RWPE2 (cell line): Measurements from ENCODE around the gene MMP27.

Experiments used
- ATAC-seq: fragments of 200-7000 bp; cut with Tn5 transposase; 3 replicates; pipeline ENCODE4 v1.9.1; 2021; ENCODE audit warnings: low read depth
- DNase-seq: peaks from one replicate; pipeline ENCODE4 v3.0.0-alpha.2; 2020; ENCODE audit warnings: low spot score
- H3K27ac ChIP-seq: fragments of 450-650 bp; 2 replicates; pipeline ENCODE4 v1.5.1; 2017; ENCODE audit warnings: mild to moderate bottlenecking; ENCODE audit not compliant: poor library complexity, severe bottlenecking
- H3K27me3 ChIP-seq: fragments of 250-450 bp; sonication (Bioruptor Pico); 2 replicates; pipeline ENCODE4 v1.5.1; 2021; ENCODE audit warnings: mild to moderate bottlenecking, moderate library complexity; ENCODE audit not compliant: insufficient read depth, poor library complexity, severe bottlenecking
- H3K36me3 ChIP-seq: fragments of 250-450 bp; sonication (Bioruptor Pico); 2 replicates; pipeline ENCODE4 v1.5.1; 2020; ENCODE audit warnings: low read depth, mild to moderate bottlenecking, moderate library complexity
- H3K4me1 ChIP-seq: fragments of 250-450 bp; sonication (Bioruptor Pico); 2 replicates; pipeline ENCODE4 v1.5.1; 2021; ENCODE audit warnings: mild to moderate bottlenecking, moderate library complexity; ENCODE audit not compliant: insufficient read depth, poor library complexity, severe bottlenecking
- H3K4me3 ChIP-seq: fragments of 250-450 bp; sonication (Bioruptor Pico); 2 replicates; pipeline ENCODE4 v1.5.1; 2021; ENCODE audit warnings: mild to moderate bottlenecking, moderate library complexity; ENCODE audit not compliant: severe bottlenecking
- H3K9me3 ChIP-seq: fragments of 250-450 bp; sonication (Bioruptor Pico); 2 replicates; pipeline ENCODE4 v1.5.1; 2021; ENCODE audit warnings: mild to moderate bottlenecking, moderate library complexity; ENCODE audit not compliant: severe bottlenecking
- TF ChIP-seq, protein P1 (sequence below): fragments of 450-650 bp; IDR thresholded peaks from one replicate; pipeline ENCODE4 v1.5.1; 2017; ENCODE audit warnings: mild to moderate bottlenecking, moderate library complexity; ENCODE audit not compliant: poor library complexity, severe bottlenecking

MMP27 gene

DNA sequence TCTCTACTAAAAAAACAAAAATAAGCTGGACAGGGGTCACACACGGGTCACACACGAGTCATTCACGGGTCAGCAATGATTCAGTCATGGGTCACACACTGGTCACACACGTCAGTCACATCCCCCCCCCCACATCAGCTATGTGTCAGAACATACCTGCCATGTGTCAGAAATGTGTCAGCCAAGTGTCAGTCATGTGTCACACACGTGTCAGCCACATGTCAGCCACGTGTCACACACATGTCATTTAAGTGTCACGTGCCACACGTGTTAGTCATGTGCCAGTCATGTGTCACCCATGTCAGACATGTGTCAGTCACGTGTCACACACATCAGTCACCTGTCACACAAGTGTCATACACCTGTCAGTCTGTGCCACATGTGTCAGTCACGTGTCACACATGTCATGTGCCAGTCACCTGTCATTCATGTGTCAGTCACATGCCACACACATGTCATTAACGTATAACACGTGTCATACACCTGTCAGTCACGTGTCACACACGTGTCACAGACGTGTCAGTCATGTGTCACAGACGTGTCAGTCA, 51.8 kb downstream of the MMP27 start:
- TF ChIP-seq, protein P1, sequence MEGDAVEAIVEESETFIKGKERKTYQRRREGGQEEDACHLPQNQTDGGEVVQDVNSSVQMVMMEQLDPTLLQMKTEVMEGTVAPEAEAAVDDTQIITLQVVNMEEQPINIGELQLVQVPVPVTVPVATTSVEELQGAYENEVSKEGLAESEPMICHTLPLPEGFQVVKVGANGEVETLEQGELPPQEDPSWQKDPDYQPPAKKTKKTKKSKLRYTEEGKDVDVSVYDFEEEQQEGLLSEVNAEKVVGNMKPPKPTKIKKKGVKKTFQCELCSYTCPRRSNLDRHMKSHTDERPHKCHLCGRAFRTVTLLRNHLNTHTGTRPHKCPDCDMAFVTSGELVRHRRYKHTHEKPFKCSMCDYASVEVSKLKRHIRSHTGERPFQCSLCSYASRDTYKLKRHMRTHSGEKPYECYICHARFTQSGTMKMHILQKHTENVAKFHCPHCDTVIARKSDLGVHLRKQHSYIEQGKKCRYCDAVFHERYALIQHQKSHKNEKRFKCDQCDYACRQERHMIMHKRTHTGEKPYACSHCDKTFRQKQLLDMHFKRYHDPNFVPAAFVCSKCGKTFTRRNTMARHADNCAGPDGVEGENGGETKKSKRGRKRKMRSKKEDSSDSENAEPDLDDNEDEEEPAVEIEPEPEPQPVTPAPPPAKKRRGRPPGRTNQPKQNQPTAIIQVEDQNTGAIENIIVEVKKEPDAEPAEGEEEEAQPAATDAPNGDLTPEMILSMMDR: no peak
- Histone ChIP-seq H3K36me3 (no peaks in the 10 kb centered on the region), H3K27ac (no peak overlapping the region), H3K4me1 (no peaks in the 10 kb centered on the region), H3K4me3 (no peak overlapping the region), H3K27me3 (no peaks in the 10 kb centered on the region), H3K9me3 (peaks cover 3% of the 10 kb centered on the region)
- no peak for DNase-seq
- no peak for ATAC-seq

DNA sequence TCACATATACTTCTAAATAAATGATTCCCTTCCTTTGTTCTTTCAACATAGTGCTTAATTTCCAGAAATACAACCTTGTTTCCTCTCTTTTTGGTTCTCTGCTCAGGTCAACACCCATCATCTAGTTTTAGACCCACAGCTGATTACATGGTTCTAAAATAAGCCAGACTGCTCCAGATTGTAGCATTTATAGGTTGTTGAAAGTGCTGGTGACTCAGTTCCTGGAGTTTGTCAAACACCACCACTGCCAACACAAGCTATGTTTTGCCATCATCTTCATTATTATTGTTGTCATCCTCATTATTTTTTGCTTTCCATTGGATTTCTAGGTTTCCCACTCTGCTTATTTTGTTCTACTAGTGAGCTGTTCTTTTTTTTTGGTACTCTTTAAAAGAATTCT, 58.1 kb downstream of the MMP27 start:
- H3K4me1 ChIP-seq: no peaks in the 10 kb centered on the region
- DNase-seq (no peak), ATAC-seq (no peak)
- H3K36me3 ChIP-seq: no peaks in the 10 kb centered on the region
- no peak overlapping the region for H3K4me3 ChIP-seq
- TF ChIP-seq, protein P1: no peak
- no peaks in the 10 kb centered on the region for H3K9me3 ChIP-seq
- no peak overlapping the region for H3K27ac ChIP-seq
- no peaks in the 10 kb centered on the region for H3K27me3 ChIP-seq

DNA sequence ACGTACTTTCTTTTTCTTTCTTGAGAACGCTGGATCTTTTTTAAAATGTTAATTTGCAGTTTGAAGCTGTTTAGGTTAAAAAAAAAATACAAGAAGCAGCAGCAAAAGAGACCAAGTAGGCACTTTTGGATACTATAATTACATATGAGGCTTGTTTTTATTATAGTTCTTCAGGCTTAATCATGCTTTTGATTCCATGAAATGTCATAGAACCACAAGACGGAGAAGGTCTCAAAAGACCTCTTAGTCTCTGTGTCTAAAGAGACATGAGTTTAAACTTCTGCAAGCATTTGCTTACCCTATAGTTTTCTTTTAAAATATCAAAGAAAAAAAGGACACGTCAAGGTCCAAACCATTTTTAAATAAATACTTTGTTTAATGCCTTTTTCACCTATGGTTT, 61.6 kb downstream of the MMP27 start:
- Histone ChIP-seq H3K27ac (no peak overlapping the region), H3K4me1 (no peaks in the 10 kb centered on the region), H3K36me3 (no peaks in the 10 kb centered on the region), H3K4me3 (no peak overlapping the region), H3K9me3 (no peaks in the 10 kb centered on the region), H3K27me3 (no peaks in the 10 kb centered on the region)
- ATAC-seq (no peak), DNase-seq (no peak)
- TF ChIP-seq, protein P1: no peak
